Ishikawa (cell line): ENCODE data around the gene CDK5RAP1.

Source experiments
- CEBPB ChIP-seq: IDR thresholded peaks from 2 replicates; pipeline ENCODE4 v1.6.1; 2012
- CREB1 ChIP-seq: IDR thresholded peaks from 2 replicates; pipeline ENCODE4 v1.6.1; 2012; ENCODE audit warnings: low read depth
- EGR1 ChIP-seq: IDR thresholded peaks from 2 replicates; pipeline ENCODE4 v1.6.1; 2012
- EP300 ChIP-seq: IDR thresholded peaks from 2 replicates; pipeline ENCODE4 v1.6.1; 2012; ENCODE audit warnings: borderline replicate concordance
- FOXM1 ChIP-seq: IDR thresholded peaks from 2 replicates; pipeline ENCODE4 v1.6.1; 2012; ENCODE audit warnings: low read depth, borderline replicate concordance
- NFIC ChIP-seq: IDR thresholded peaks from 2 replicates; pipeline ENCODE4 v1.6.1; 2012
- RAD21 ChIP-seq: IDR thresholded peaks from 2 replicates; pipeline ENCODE4 v1.6.1; 2012; ENCODE audit warnings: low read depth
- TAF1 ChIP-seq: IDR thresholded peaks from 2 replicates; pipeline ENCODE4 v1.6.1; 2012; ENCODE audit warnings: low read depth, mild to moderate bottlenecking
- TCF12 ChIP-seq: IDR thresholded peaks from 2 replicates; pipeline ENCODE4 v1.6.1; 2012; ENCODE audit warnings: low read depth
- TEAD4 ChIP-seq: IDR thresholded peaks from 2 replicates; pipeline ENCODE4 v1.6.1; 2012
- YY1 ChIP-seq: IDR thresholded peaks from 2 replicates; pipeline ENCODE4 v1.6.1; 2012; ENCODE audit warnings: low read depth
- ZBTB7A ChIP-seq: IDR thresholded peaks from 2 replicates; pipeline ENCODE4 v1.6.1; 2012; ENCODE audit warnings: low read depth
- TF ChIP-seq, protein P1 (sequence below): IDR thresholded peaks from 2 replicates; pipeline ENCODE4 v1.6.1; 2012
- TF ChIP-seq, protein P2 (sequence below): IDR thresholded peaks from 2 replicates; pipeline ENCODE4 v1.6.1; 2012; ENCODE audit warnings: low read depth, mild to moderate bottlenecking
- TF ChIP-seq, protein P3 (sequence below): IDR thresholded peaks from 2 replicates; pipeline ENCODE4 v1.6.1; 2012

Gene CDK5RAP1

DNA sequence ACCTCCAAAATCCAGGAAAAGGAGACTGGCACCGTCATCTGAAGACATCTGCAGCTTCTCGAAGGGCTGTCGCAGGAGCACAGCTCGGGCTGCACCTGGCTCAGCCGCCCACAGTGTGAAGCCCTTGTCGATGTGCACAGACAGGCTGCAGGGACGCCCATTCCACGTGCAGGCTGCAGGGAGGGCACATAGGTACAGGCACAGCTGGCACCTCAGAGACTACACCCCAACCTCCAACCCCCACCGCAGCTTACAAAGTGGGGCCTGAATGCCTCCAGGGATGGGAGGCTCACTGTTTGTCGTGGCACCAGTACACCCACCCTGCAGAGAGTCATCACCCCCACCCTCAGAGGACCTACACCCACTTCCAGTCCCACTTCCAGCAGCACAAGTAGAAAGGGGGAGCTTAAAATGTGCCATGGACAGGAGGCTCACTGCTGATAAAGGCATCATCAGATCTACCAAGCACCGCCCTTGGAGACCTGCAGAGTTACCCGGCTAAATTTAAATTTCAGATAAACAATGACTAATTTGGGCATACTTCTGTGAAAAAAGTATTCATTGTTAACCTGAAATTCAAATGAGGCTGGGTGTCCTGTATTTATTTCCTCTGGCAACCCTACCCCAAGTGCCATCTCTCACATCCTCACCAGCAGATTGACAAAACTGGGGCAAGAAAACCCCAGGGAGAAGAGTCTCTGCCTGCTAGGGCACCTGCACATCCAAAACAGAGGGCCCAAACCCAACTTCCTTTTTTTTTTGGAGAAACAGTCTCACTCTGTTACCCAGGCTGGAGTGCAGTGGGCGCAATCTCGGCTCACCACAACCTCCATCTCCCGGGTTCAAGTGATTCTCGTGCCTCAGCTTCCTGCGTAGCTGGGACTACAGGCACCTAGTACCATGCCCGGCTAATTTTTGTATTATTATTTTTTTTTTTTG is 7.7 kb upstream of the CDK5RAP1 start:
- no peak for TF ChIP-seq CEBPB
- no peak for TF ChIP-seq TAF1
- TF ChIP-seq, protein P1, sequence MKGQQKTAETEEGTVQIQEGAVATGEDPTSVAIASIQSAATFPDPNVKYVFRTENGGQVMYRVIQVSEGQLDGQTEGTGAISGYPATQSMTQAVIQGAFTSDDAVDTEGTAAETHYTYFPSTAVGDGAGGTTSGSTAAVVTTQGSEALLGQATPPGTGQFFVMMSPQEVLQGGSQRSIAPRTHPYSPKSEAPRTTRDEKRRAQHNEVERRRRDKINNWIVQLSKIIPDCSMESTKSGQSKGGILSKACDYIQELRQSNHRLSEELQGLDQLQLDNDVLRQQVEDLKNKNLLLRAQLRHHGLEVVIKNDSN: no peak
- TF ChIP-seq, protein P2, sequence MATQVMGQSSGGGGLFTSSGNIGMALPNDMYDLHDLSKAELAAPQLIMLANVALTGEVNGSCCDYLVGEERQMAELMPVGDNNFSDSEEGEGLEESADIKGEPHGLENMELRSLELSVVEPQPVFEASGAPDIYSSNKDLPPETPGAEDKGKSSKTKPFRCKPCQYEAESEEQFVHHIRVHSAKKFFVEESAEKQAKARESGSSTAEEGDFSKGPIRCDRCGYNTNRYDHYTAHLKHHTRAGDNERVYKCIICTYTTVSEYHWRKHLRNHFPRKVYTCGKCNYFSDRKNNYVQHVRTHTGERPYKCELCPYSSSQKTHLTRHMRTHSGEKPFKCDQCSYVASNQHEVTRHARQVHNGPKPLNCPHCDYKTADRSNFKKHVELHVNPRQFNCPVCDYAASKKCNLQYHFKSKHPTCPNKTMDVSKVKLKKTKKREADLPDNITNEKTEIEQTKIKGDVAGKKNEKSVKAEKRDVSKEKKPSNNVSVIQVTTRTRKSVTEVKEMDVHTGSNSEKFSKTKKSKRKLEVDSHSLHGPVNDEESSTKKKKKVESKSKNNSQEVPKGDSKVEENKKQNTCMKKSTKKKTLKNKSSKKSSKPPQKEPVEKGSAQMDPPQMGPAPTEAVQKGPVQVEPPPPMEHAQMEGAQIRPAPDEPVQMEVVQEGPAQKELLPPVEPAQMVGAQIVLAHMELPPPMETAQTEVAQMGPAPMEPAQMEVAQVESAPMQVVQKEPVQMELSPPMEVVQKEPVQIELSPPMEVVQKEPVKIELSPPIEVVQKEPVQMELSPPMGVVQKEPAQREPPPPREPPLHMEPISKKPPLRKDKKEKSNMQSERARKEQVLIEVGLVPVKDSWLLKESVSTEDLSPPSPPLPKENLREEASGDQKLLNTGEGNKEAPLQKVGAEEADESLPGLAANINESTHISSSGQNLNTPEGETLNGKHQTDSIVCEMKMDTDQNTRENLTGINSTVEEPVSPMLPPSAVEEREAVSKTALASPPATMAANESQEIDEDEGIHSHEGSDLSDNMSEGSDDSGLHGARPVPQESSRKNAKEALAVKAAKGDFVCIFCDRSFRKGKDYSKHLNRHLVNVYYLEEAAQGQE: no peak
- no peak for TF ChIP-seq YY1
- TF ChIP-seq EP300: no peak
- no peak for TF ChIP-seq TCF12
- TF ChIP-seq FOXM1: no peak
- no peak for TF ChIP-seq CREB1
- TF ChIP-seq NFIC: no peak
- TF ChIP-seq, protein P3, sequence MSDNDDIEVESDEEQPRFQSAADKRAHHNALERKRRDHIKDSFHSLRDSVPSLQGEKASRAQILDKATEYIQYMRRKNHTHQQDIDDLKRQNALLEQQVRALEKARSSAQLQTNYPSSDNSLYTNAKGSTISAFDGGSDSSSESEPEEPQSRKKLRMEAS: no peak
- TF ChIP-seq ZBTB7A: no peak
- no peak for TF ChIP-seq TEAD4
- no peak for TF ChIP-seq EGR1
- TF ChIP-seq RAD21: no peak

DNA sequence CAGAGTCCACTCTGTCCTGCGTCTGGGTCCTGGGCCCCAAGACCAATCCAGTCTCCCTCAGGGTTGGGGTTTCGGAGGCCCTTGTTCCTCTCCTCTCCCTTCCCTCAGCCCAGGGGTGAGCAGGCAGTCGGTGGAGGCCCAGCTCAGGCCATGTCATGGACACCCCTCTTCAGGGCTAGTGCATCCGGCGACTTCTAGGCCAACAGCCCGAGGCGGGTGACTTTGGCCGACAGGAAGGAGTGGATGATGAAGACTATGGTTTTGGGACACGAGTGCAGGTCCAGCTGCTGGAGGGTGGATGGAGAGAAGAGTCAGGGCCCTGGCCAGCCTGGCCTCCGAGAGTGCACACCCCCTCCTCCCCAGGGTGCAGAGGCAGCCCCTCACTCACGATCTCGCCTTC is 7.0 kb upstream of the CDK5RAP1 start:
- TF ChIP-seq, protein P3: no peak
- no peak for TF ChIP-seq RAD21
- TF ChIP-seq CREB1: no peak
- TF ChIP-seq ZBTB7A: no peak
- TF ChIP-seq, protein P1: no peak
- no peak for TF ChIP-seq YY1
- TF ChIP-seq NFIC: no peak
- TF ChIP-seq TAF1: no peak
- TF ChIP-seq, protein P2: no peak
- no peak for TF ChIP-seq EGR1
- TF ChIP-seq CEBPB: no peak
- TF ChIP-seq TCF12: no peak
- TF ChIP-seq TEAD4: no peak
- TF ChIP-seq EP300: no peak
- TF ChIP-seq FOXM1: no peak

DNA sequence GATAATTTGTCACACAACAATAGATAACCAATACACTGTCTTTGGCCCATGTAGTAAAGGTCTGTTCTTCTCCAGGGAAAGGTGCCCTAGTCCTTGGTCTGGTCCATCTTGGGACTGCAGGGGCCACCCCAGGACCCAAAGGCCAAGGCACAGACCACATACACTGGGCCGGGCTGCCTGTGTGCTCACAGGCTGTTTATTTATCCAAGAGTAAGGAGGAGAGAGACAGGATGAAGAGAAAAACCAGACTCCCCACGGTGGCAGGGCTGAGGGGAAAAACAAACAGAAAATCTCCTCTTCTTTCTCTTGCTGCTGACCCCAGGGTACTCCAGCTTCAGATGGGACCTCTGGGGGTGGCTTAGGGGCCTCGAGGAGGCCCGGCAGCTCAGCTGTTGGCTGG is 6.5 kb upstream of the CDK5RAP1 start:
- TF ChIP-seq TEAD4 (no peak), NFIC (no peak), EGR1 (no peak), TCF12 (no peak), YY1 (no peak), TAF1 (no peak), CREB1 (no peak), ZBTB7A (no peak), CEBPB (no peak), FOXM1 (no peak), EP300 (no peak), RAD21 (no peak)
- TF ChIP-seq, protein P2: no peak
- TF ChIP-seq, protein P1: no peak
- TF ChIP-seq, protein P3: no peak
